Stimulated activated effector memory CD8-positive, alpha-beta T cell treated with anti-CD3 and anti-CD28 coated beads, Interleukin-12 subunit alpha, Interleukin-12 subunit beta, amount 100 ng/mL, for 72 hours (primary cell): ENCODE measurements around the gene TES.
A peak's percentile ranks its signal among the peaks of the same experiment; 100 is the strongest.

Experiments
- ATAC-seq: fragments of 150-1000 bp; cut with Tn5 transposase; 2 replicates; pipeline ENCODE4 v1.10.0; 2021
- DNase-seq, 2 donors: peaks; one replicate each; pipeline ENCODE4 v3.0.0; 2021 to 2022; ENCODE audit warnings: low spot score in 2 of 2
- H3K27ac Mint-ChIP-seq: one replicate; pipeline ENCODE4 v1.8.0; 2022; ENCODE audit warnings: mild to moderate bottlenecking, mixed read lengths
- H3K36me3 Mint-ChIP-seq: one replicate; pipeline ENCODE4 v1.8.0; 2022; ENCODE audit warnings: mild to moderate bottlenecking, mixed read lengths
- H3K4me1 Mint-ChIP-seq: one replicate; pipeline ENCODE4 v1.8.0; 2022; ENCODE audit warnings: mixed read lengths
- H3K4me3 Mint-ChIP-seq: one replicate; pipeline ENCODE4 v1.8.0; 2022; ENCODE audit warnings: mild to moderate bottlenecking, mixed read lengths
- H3K9me3 Mint-ChIP-seq: one replicate; pipeline ENCODE4 v1.8.0; 2022; ENCODE audit warnings: mixed read lengths

Gene TES

GRCh38 chr7:116209561-116210070 is 723 bp upstream of the TES start:
- H3K4me3 Mint-ChIP-seq = peak overlapping the region; percentile 90
- peaks cover 24% of the 10 kb centered on the region for H3K4me1 Mint-ChIP-seq
- no peak for DNase-seq
- ATAC-seq = peak; percentile 27
- H3K9me3 Mint-ChIP-seq = no peaks in the 10 kb centered on the region
- peaks cover 7% of the 10 kb centered on the region for H3K36me3 Mint-ChIP-seq
- H3K27ac Mint-ChIP-seq = no peak overlapping the region

- DNase-seq (peak; percentile 34 to 82), ATAC-seq (peak; percentile 85)
- H3K9me3 Mint-ChIP-seq = no peaks in the 10 kb centered on the region
- peak overlapping the region; percentile 97 for H3K27ac Mint-ChIP-seq
- peaks cover 7% of the 10 kb centered on the region for H3K36me3 Mint-ChIP-seq
- peaks cover 39% of the 10 kb centered on the region for H3K4me1 Mint-ChIP-seq
- peak overlapping the region; percentile 90 for H3K4me3 Mint-ChIP-seq
Measured at GRCh38 chr7:116211006-116211912, 920 bp downstream of the TES start.

DNA sequence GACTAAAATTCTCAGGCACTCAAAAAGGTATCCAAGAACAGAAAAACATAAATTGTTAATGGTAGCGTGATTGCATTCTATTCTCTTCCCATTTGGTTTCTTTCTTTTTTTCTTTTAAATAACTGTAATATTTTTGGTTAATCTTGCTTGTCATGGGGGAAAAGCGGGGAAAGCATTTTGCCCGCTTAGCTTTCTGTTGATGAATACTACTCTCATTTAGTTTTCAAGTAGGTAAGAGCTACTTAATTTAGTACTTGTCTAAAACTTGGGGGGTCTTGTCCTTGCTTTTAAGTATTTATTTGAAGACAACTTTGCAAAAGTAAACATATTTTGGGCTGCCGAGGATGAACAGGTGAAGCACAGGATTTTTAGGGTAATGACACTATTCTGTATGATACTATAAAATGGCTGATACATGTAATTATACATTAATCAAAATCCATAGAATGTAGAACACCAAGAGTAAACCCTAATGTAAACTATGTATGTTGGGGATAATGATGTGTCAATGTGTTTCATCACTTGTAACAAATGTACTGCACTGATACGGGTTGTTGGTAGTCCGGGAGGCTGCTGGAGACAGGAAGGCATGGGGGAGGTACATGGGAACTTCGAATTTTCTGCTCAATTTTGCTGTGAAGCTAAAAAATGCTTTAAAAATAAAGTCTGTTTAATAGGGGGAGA is 1.7 kb downstream of the TES start:
- Mint-ChIP-seq H3K4me1 (peaks cover 42% of the 10 kb centered on the region), H3K36me3 (peaks cover 7% of the 10 kb centered on the region), H3K4me3 (peak overlapping the region; percentile 90), H3K9me3 (no peaks in the 10 kb centered on the region), H3K27ac (peak overlapping the region; percentile 97)
- DNase-seq (no peak), ATAC-seq (no peak)

DNA sequence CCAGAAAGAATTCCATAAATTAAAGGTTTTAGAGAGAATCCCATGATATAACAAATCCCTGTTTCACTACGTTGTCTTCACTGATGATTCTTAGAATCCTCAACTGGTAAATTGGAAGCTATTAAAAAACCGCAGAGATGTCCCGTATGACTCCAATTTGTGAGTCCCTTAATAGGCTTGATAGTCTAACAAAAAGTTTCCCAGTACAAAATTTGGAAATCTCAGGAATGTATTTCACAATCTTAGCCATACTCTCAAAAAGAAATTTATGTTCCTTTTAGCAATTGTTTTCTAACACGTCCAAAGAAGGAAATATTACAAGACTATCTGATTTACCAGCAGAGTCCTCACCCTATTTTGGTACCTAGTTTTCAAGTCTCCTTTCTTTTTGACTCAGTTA is 2.5 kb downstream of the TES start:
- Mint-ChIP-seq H3K4me1 (peaks cover 48% of the 10 kb centered on the region), H3K4me3 (peak overlapping the region; percentile 90), H3K27ac (peak overlapping the region; percentile 97), H3K9me3 (no peaks in the 10 kb centered on the region), H3K36me3 (peaks cover 7% of the 10 kb centered on the region)
- DNase-seq = no peak
- no peak for ATAC-seq

GRCh38 chr7:116213361-116214130 is 3.2 kb downstream of the TES start:
- Mint-ChIP-seq H3K36me3 (peaks cover 7% of the 10 kb centered on the region), H3K4me1 (peaks cover 55% of the 10 kb centered on the region), H3K9me3 (no peaks in the 10 kb centered on the region), H3K4me3 (peak overlapping the region; percentile 90), H3K27ac (peak overlapping the region; percentile 97)
- DNase-seq (no peak), ATAC-seq (no peak)

- peak overlapping the region; percentile 45 for H3K27ac Mint-ChIP-seq
- peak overlapping the region; percentile 24 for H3K4me3 Mint-ChIP-seq
- peaks cover 7% of the 10 kb centered on the region for H3K36me3 Mint-ChIP-seq
- H3K4me1 Mint-ChIP-seq = peaks cover 66% of the 10 kb centered on the region
- ATAC-seq = no peak
- no peaks in the 10 kb centered on the region for H3K9me3 Mint-ChIP-seq
- no peak for DNase-seq
Measured at GRCh38 chr7:116214921-116215320, 4.6 kb downstream of the TES start.

DNA sequence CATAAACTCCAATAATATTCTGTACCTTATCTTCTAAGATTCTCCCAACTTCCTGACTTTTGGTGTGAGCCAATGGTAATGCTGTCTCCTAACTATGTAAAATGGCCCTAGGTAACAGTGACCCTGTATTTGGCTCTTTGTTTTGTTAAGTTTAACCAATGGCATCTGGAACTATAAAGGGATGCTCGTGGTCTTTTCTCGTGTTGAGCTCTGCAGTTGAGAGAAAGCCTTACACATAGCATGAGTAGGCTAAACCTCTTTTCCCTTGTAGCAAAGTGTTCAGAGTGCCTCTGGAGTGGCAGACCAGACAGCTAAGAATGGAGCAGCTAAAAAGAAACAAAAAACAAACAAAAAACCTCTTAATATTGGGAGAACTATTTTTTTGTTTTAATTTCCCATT is 5.2 kb downstream of the TES start:
- Mint-ChIP-seq H3K27ac (peak overlapping the region; percentile 45), H3K4me3 (peak overlapping the region; percentile 24), H3K4me1 (peaks cover 66% of the 10 kb centered on the region), H3K9me3 (no peaks in the 10 kb centered on the region), H3K36me3 (peaks cover 7% of the 10 kb centered on the region)
- DNase-seq = no peak
- no peak for ATAC-seq

DNA sequence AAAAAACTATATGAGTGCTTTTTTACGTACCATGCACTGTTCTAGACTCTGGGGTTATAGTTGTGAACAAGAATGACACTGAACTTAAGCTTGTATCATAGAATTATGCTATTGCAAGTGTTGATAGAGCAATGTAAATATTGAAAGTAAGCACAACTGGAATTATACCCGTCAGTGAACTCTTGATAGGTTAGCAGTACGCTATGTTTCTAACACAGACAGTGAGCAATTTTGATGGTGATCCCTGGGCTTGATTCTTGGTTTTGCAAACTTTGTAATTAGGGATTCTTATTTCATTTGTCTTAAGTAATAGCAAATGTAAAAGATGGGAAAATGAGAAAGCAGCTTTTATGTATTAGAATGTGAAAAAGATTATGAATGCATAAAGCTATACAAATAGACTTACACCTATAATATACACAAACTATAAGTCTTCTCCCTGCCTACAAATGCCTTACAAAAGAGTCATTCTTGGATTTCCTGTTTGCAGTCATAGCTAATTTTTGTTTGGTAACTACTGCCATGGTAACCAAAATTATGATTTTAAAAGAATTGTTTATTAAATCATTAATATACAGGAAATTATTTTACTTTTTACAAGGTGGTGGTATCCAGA is 6.7 kb downstream of the TES start:
- ATAC-seq (peak; percentile 68), DNase-seq (no peak)
- Mint-ChIP-seq H3K4me3 (no peak overlapping the region), H3K27ac (no peak overlapping the region), H3K9me3 (no peaks in the 10 kb centered on the region), H3K4me1 (peaks cover 73% of the 10 kb centered on the region), H3K36me3 (no peaks in the 10 kb centered on the region)

- Mint-ChIP-seq H3K36me3 (no peaks in the 10 kb centered on the region), H3K9me3 (no peaks in the 10 kb centered on the region), H3K4me3 (no peak overlapping the region), H3K27ac (peak overlapping the region; percentile 82), H3K4me1 (peaks cover 68% of the 10 kb centered on the region)
- DNase-seq (no peak), ATAC-seq (peak; percentile 45)
Measured at GRCh38 chr7:116218051-116218645, 7.8 kb downstream of the TES start.

- Mint-ChIP-seq H3K27ac (peak overlapping the region; percentile 82), H3K36me3 (no peaks in the 10 kb centered on the region), H3K4me3 (no peak overlapping the region), H3K4me1 (peaks cover 68% of the 10 kb centered on the region), H3K9me3 (no peaks in the 10 kb centered on the region)
- no peak for DNase-seq
- ATAC-seq = no peak
Measured at GRCh38 chr7:116218747-116219146, 8.4 kb downstream of the TES start.

DNA sequence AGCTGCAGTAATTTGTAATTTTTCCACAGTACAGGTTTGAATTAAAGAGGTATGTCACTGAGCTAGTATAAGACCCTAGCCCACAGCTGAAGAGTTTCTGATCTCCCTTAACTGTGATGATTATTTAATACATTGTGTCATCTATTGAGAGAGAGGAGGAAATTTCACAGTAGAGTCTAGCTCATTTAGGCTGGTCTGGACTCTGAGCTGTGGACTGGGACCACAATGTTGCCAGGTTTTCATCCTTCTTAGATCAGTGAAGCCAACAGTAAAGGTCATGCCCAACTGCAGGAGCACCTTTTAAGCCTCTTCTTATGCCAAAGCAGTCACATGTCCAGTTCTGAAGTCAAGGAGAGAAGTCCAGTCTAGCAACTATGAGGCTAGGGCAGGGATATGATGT is 8.9 kb downstream of the TES start:
- ATAC-seq (no peak), DNase-seq (no peak)
- H3K27ac Mint-ChIP-seq = peak overlapping the region; percentile 52
- no peaks in the 10 kb centered on the region for H3K36me3 Mint-ChIP-seq
- no peak overlapping the region for H3K4me3 Mint-ChIP-seq
- no peaks in the 10 kb centered on the region for H3K9me3 Mint-ChIP-seq
- peaks cover 71% of the 10 kb centered on the region for H3K4me1 Mint-ChIP-seq

DNA sequence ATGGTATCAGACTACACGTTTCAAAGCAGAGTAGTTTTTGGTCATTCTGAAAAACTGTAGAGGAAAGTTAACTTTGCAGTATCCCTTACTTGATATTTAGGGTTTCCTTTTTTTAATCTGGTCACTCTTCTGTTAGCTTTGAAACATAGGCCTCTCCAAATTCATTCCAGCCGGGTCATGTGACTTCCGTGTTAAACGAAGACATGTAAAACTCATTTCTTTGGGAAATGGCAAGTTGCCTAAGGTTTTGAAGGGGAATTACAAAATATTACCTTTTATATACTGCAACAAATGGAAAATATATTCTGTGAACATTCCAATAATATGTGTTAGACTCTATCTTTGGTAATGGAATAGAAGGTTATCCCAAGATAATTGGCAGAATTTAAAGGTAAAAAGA is 9.5 kb downstream of the TES start:
- Mint-ChIP-seq H3K27ac (peak overlapping the region; percentile 52), H3K4me1 (peaks cover 71% of the 10 kb centered on the region), H3K36me3 (no peaks in the 10 kb centered on the region), H3K4me3 (no peak overlapping the region), H3K9me3 (no peaks in the 10 kb centered on the region)
- DNase-seq = no peak
- no peak for ATAC-seq

GRCh38 chr7:116222501-116222900 is 12.2 kb downstream of the TES start:
- ATAC-seq = no peak
- DNase-seq = no peak
- H3K36me3 Mint-ChIP-seq = peaks cover 5% of the 10 kb centered on the region
- H3K4me1 Mint-ChIP-seq = peaks cover 65% of the 10 kb centered on the region
- no peak overlapping the region for H3K4me3 Mint-ChIP-seq
- peak overlapping the region; percentile 5 for H3K27ac Mint-ChIP-seq
- H3K9me3 Mint-ChIP-seq = no peaks in the 10 kb centered on the region

DNA sequence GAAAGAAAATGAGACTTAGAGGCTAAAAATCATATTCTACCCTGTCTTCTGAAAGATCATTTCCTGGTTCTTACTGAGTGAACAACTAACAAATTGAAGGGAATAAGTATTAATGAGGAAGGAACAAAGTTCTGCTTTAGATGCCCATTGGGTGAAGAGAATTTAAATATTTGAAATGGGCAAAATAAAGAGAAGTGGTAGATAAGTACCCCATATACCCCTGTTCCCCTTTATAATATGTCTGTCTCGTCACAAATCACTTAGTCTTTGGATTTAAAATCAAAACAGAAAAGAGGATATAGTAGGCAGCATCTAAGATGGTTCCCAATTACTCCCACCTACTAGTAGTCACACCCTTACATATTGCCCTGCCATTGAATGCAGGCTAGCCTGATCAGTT is 13.2 kb downstream of the TES start:
- H3K4me3 Mint-ChIP-seq = peak overlapping the region; percentile 54
- H3K27ac Mint-ChIP-seq = no peak overlapping the region
- peaks cover 54% of the 10 kb centered on the region for H3K4me1 Mint-ChIP-seq
- DNase-seq (no peak), ATAC-seq (no peak)
- peaks cover 6% of the 10 kb centered on the region for H3K36me3 Mint-ChIP-seq
- no peaks in the 10 kb centered on the region for H3K9me3 Mint-ChIP-seq
